IMR-90 (cell line): Measurements from ENCODE around the gene PNMA8C. TPM values are rescaled to one million over a fixed set of nuclear protein-coding genes. Genes with fewer than 3 reads are reported as not detected.

Experiments used
- ATAC-seq: fragments of 200-7000 bp; cut with Tn5 transposase; 2 replicates; pipeline ENCODE4 v1.9.1; 2020; ENCODE audit warnings: low read depth, mild to moderate bottlenecking, moderate library complexity
- BruUV-seq: library from RNA; stranded (reverse); fragments of 400-500 nt; replicated peaks from 2 replicates; lab custom pipeline; 2021; lab: Mats Ljungman, UMichigan
- CTCF ChIA-PET: fragments of 300-600 bp; formaldehyde crosslinking; extraction: SDS; loops from one replicate; lab custom pipeline; 2021; ENCODE audit warnings: antibody characterized with exemption; lab: Yijun Ruan, JAX
- POLR2A ChIA-PET: fragments of 300-600 bp; sonication (Branson Sonifier 250); formaldehyde crosslinking; loops from one replicate; lab custom pipeline; 2022; ENCODE audit warnings: antibody characterized with exemption; ENCODE audit not compliant: unreplicated experiment; lab: Charles Lee
- DNase-seq: peaks from one replicate; pipeline ENCODE4 v3.0.0; 2013
- H2AFZ ChIP-seq: replicated peaks from 2 replicates; pipeline ENCODE3; 2013; ENCODE audit warnings: low read length, mild to moderate bottlenecking; ENCODE audit not compliant: poor library complexity
- H2AK5ac ChIP-seq: 2 replicates; pipeline ENCODE4 v1.6.1; 2013; ENCODE audit warnings: low read depth, low read length, inconsistent platforms
- H2AK9ac ChIP-seq: replicated peaks from 2 replicates; pipeline ENCODE3; 2013; ENCODE audit warnings: mild to moderate bottlenecking, low read depth, low read length, moderate library complexity; ENCODE audit not compliant: poor library complexity
- H2BK120ac ChIP-seq: 2 replicates; pipeline ENCODE4 v1.6.1; 2013; ENCODE audit warnings: low read depth, low read length, inconsistent platforms
- H2BK15ac ChIP-seq: 3 replicates; pipeline ENCODE4 v1.6.1; 2013; ENCODE audit warnings: low read depth, low read length, inconsistent platforms
- H2BK20ac ChIP-seq: 2 replicates; pipeline ENCODE4 v1.6.1; 2013; ENCODE audit warnings: low read depth, mild to moderate bottlenecking, inconsistent platforms, low read length, moderate library complexity
- H2BK5ac ChIP-seq: 2 replicates; pipeline ENCODE4 v1.6.1; 2013; ENCODE audit warnings: mild to moderate bottlenecking, low read depth, low read length, inconsistent platforms; ENCODE audit not compliant: poor library complexity, severe bottlenecking
- H3K14ac ChIP-seq: replicated peaks from 2 replicates; pipeline ENCODE4 v1.6.1; 2013; ENCODE audit warnings: low read depth, low read length, inconsistent platforms
- H3K18ac ChIP-seq: 2 replicates; pipeline ENCODE4 v1.6.1; 2013; ENCODE audit warnings: low read depth, low read length, control low read depth
- H3K23ac ChIP-seq: 2 replicates; pipeline ENCODE4 v1.6.1; 2013; ENCODE audit warnings: low read depth, low read length, inconsistent platforms
- H3K27ac ChIP-seq: 2 replicates; pipeline ENCODE4 v1.5.1; 2013; ENCODE audit warnings: mild to moderate bottlenecking, control low read depth, low read length; ENCODE audit not compliant: insufficient read depth
- H3K27me3 ChIP-seq: 2 replicates; pipeline ENCODE4 v1.6.1; 2013; ENCODE audit warnings: low read length; ENCODE audit not compliant: control insufficient read depth, insufficient read depth
- H3K36me3 ChIP-seq: 2 replicates; pipeline ENCODE4 v1.6.1; 2013; ENCODE audit warnings: low read length, mixed read lengths; ENCODE audit not compliant: control insufficient read depth, insufficient read depth
- H3K4ac ChIP-seq: 2 replicates; pipeline ENCODE4 v1.6.1; 2013; ENCODE audit warnings: low read depth, low read length, inconsistent platforms
- H3K4me1 ChIP-seq: 2 replicates; pipeline ENCODE4 v1.6.1; 2013; ENCODE audit warnings: low read length, mixed read lengths; ENCODE audit not compliant: control insufficient read depth, insufficient read depth
- H3K4me2 ChIP-seq: 2 replicates; pipeline ENCODE4 v1.6.1; 2013; ENCODE audit warnings: low read depth, mild to moderate bottlenecking, control low read depth, low read length, moderate library complexity
- H3K4me3 ChIP-seq: 2 replicates; pipeline ENCODE4 v1.5.1; 2013; ENCODE audit warnings: low read depth, mild to moderate bottlenecking, control low read depth, low read length, moderate library complexity; ENCODE audit not compliant: insufficient read depth
- H3K56ac ChIP-seq: 2 replicates; pipeline ENCODE4 v1.6.1; 2013; ENCODE audit warnings: low read length, inconsistent platforms; ENCODE audit not compliant: insufficient read depth; ENCODE audit errors: extremely low read depth
- H3K79me1 ChIP-seq, 2 experiments: 2 replicates each; pipeline ENCODE4 v1.6.1; 2013; ENCODE audit warnings: low read length in 2 of 2, inconsistent platforms in 1 of 2, low read depth in 1 of 2
- H3K9ac ChIP-seq: 2 replicates; pipeline ENCODE4 v1.6.1; 2013; ENCODE audit warnings: low read depth, low read length, control low read depth
- H3K9me1 ChIP-seq: 2 replicates; pipeline ENCODE4 v1.6.1; 2013; ENCODE audit warnings: low read length, inconsistent platforms; ENCODE audit not compliant: insufficient read depth
- H3K9me3 ChIP-seq: 2 replicates; pipeline ENCODE4 v1.6.1; 2013; ENCODE audit warnings: low read length; ENCODE audit not compliant: control insufficient read depth, insufficient read depth
- H4K20me1 ChIP-seq: 2 replicates; pipeline ENCODE4 v1.6.1; 2013; ENCODE audit warnings: low read length, inconsistent platforms; ENCODE audit not compliant: insufficient read depth
- H4K5ac ChIP-seq: 2 replicates; pipeline ENCODE4 v1.6.1; 2013; ENCODE audit warnings: mild to moderate bottlenecking, low read depth, low read length, control low read depth
- H4K8ac ChIP-seq, 2 experiments: 2 replicates each; pipeline ENCODE4 v1.6.1; 2013; ENCODE audit warnings: low read depth in 2 of 2, low read length in 2 of 2, control low read depth in 1 of 2, inconsistent platforms in 1 of 2
- H4K91ac ChIP-seq: 2 replicates; pipeline ENCODE4 v1.6.1; 2013; ENCODE audit warnings: low read depth, low read length, inconsistent platforms; ENCODE audit not compliant: insufficient read depth
- MAZ ChIP-seq: IDR thresholded peaks from 2 replicates; pipeline ENCODE4 v1.6.1; 2012; ENCODE audit warnings: low read depth, mild to moderate bottlenecking, low read length, improper control_type of control experiment, moderate library complexity, borderline replicate concordance
- POLR2A ChIP-seq: IDR thresholded peaks from 2 replicates; pipeline ENCODE4 v1.6.1; 2012; ENCODE audit warnings: mild to moderate bottlenecking, low read depth, low read length
- RAD21 ChIP-seq: IDR thresholded peaks from 2 replicates; pipeline ENCODE4 v1.6.1; 2012; ENCODE audit warnings: low read length, improper control_type of control experiment
- RCOR1 ChIP-seq: IDR thresholded peaks from 2 replicates; pipeline ENCODE4 v1.6.1; 2012; ENCODE audit warnings: mild to moderate bottlenecking, low read length, improper control_type of control experiment; ENCODE audit not compliant: insufficient replicate concordance
- WGBS, 2 experiments: methylation state at CpG; one replicate each; pipeline versions ENCODE4 v1.1.5 to v1.1.7; 2013; ENCODE audit warnings: missing lambda C conversion rate in 2 of 2; ENCODE audit not compliant: insufficient read length in 1 of 2; ENCODE audit errors: extremely low coverage in 2 of 2; 5-methylcytosine and 5-hydroxymethylcytosine counted together
- dilution Hi-C: fragments of 300-500 bp; cut with HindIII; formaldehyde crosslinking; loops from one replicate; pipeline ENCODE4 v1.14.3; 2018; ENCODE audit warnings: low sequenced_read_pairs; ENCODE audit not compliant: unreplicated experiment
- in situ Hi-C: fragments of 300-500 bp; cut with MboI; formaldehyde crosslinking; loops from 3 replicates; pipeline ENCODE4 v1.14.3; 2019; ENCODE audit warnings: low sequenced_read_pairs, inconsistent platforms, mixed read lengths
- intact Hi-C: fragments of 100-400 bp; cut with micrococcal nuclease; formaldehyde crosslinking; loops from 2 replicates; pipeline ENCODE4 v1.10.0; 2022
- polyA plus RNA-seq, 3 experiments: library from polyadenylated mRNA; depleted of rRNA; stranded (reverse); fragments of >200 nt; gene quantifications; 2 replicates each; pipeline ENCODE4 v1.2.3, GENCODE V29; 2012; ENCODE audit warnings: low replicate concordance in 1 of 3
- total RNA-seq: library from RNA; depleted of rRNA; stranded (reverse); fragments of >200 nt; gene quantifications from 2 replicates; pipeline ENCODE4 v1.2.3, GENCODE V29; 2012
- TF ChIP-seq, protein P1 (sequence below): conservative IDR thresholded peaks from 2 replicates; pipeline ENCODE4 v1.5.1; 2012; ENCODE audit warnings: mild to moderate bottlenecking, low read depth, low read length, improper control_type of control experiment
- TF ChIP-seq, protein P2 (sequence below): fragments of 150-350 bp; IDR thresholded peaks from 2 replicates; pipeline ENCODE4 v1.6.1; 2017; ENCODE audit warnings: mild to moderate bottlenecking, antibody characterized with exemption, low read length, low read depth

The PNMA8C gene
- total and polyA plus RNA-seq, 2 of the 4 experiments (the other 2 are of a cell fraction), result 0.09 to 0.18 TPM

DNA sequence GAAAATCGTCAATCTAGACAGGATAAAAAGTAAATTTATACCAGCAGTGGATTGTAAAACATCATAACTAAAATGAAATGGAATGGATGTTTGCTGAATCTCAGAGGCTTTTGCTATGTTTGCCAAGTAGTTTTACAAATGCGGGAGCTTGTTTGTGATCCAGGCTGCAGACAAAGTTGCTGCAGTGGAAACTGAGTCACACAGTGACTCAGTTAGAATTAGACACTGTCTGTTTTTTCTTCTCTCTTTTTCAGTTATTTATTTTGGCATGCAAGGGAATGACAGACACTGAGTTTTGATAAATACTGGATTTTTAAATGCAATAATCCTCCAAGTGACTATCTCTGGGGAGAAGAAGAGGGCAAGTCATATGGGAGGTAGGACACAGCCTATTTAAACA lies 47.2 kb upstream of the PNMA8C start:
- H3K9me1 ChIP-seq, result peaks cover 11% of the 10 kb centered on the region
- H3K56ac ChIP-seq, result no peak overlapping the region
- CTCF ChIA-PET, result interaction anchor here (0.6 kb wide), 1 partner anchor 59 kb away, joined by 3 read pairs; no protein-coding TSS in a partner anchor
- H2AFZ ChIP-seq, result no peak overlapping the region
- no CpG with 5 or more reads among the region's 2 CpGs for WGBS, 2 experiments
- TF ChIP-seq MAZ (no peak), POLR2A (no peak), RCOR1 (no peak), RAD21 (no peak)
- TF ChIP-seq, protein P1, sequence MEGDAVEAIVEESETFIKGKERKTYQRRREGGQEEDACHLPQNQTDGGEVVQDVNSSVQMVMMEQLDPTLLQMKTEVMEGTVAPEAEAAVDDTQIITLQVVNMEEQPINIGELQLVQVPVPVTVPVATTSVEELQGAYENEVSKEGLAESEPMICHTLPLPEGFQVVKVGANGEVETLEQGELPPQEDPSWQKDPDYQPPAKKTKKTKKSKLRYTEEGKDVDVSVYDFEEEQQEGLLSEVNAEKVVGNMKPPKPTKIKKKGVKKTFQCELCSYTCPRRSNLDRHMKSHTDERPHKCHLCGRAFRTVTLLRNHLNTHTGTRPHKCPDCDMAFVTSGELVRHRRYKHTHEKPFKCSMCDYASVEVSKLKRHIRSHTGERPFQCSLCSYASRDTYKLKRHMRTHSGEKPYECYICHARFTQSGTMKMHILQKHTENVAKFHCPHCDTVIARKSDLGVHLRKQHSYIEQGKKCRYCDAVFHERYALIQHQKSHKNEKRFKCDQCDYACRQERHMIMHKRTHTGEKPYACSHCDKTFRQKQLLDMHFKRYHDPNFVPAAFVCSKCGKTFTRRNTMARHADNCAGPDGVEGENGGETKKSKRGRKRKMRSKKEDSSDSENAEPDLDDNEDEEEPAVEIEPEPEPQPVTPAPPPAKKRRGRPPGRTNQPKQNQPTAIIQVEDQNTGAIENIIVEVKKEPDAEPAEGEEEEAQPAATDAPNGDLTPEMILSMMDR, result no peak
- TF ChIP-seq, protein P2, sequence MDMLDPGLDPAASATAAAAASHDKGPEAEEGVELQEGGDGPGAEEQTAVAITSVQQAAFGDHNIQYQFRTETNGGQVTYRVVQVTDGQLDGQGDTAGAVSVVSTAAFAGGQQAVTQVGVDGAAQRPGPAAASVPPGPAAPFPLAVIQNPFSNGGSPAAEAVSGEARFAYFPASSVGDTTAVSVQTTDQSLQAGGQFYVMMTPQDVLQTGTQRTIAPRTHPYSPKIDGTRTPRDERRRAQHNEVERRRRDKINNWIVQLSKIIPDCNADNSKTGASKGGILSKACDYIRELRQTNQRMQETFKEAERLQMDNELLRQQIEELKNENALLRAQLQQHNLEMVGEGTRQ, result no peak
- ATAC-seq (no peak), DNase-seq (peak; percentile 30)
- POLR2A ChIA-PET, result no interaction called here
- no peak overlapping the region for H2BK5ac ChIP-seq
- intact Hi-C loops (no loop called here), in situ Hi-C loops (no loop called here), dilution Hi-C loops (no loop called here)
- H4K8ac ChIP-seq, result no peak overlapping the region
- H2BK15ac ChIP-seq, result no peak overlapping the region
- no peak overlapping the region for H2AK9ac ChIP-seq
- no peak overlapping the region for H3K23ac ChIP-seq
- no peaks in the 10 kb centered on the region for H3K9me3 ChIP-seq
- H3K4ac ChIP-seq, result no peak overlapping the region
- H3K27me3 ChIP-seq, result no peaks in the 10 kb centered on the region
- no peak overlapping the region for H3K18ac ChIP-seq
- no peak overlapping the region for H4K91ac ChIP-seq
- no peaks in the 10 kb centered on the region for H3K36me3 ChIP-seq
- H3K4me1 ChIP-seq, result peaks cover 9% of the 10 kb centered on the region
- H4K5ac ChIP-seq, result no peak overlapping the region
- H2BK20ac ChIP-seq, result no peak overlapping the region
- no TSS peak for BruUV-seq
- H3K27ac ChIP-seq, result no peak overlapping the region
- H3K14ac ChIP-seq, result no peak overlapping the region
- H3K4me2 ChIP-seq, result no peak overlapping the region
- no peak overlapping the region for H2BK120ac ChIP-seq
- H3K4me3 ChIP-seq, result no peak overlapping the region
- H2AK5ac ChIP-seq, result no peak overlapping the region
- H3K79me1 ChIP-seq, result no peaks in the 10 kb centered on the region
- H3K9ac ChIP-seq, result no peak overlapping the region
- H4K20me1 ChIP-seq, result no peaks in the 10 kb centered on the region
